Measurements from ENCODE around the gene C1RL.

C1RL gene, protein sequence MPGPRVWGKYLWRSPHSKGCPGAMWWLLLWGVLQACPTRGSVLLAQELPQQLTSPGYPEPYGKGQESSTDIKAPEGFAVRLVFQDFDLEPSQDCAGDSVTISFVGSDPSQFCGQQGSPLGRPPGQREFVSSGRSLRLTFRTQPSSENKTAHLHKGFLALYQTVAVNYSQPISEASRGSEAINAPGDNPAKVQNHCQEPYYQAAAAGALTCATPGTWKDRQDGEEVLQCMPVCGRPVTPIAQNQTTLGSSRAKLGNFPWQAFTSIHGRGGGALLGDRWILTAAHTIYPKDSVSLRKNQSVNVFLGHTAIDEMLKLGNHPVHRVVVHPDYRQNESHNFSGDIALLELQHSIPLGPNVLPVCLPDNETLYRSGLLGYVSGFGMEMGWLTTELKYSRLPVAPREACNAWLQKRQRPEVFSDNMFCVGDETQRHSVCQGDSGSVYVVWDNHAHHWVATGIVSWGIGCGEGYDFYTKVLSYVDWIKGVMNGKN

DNA sequence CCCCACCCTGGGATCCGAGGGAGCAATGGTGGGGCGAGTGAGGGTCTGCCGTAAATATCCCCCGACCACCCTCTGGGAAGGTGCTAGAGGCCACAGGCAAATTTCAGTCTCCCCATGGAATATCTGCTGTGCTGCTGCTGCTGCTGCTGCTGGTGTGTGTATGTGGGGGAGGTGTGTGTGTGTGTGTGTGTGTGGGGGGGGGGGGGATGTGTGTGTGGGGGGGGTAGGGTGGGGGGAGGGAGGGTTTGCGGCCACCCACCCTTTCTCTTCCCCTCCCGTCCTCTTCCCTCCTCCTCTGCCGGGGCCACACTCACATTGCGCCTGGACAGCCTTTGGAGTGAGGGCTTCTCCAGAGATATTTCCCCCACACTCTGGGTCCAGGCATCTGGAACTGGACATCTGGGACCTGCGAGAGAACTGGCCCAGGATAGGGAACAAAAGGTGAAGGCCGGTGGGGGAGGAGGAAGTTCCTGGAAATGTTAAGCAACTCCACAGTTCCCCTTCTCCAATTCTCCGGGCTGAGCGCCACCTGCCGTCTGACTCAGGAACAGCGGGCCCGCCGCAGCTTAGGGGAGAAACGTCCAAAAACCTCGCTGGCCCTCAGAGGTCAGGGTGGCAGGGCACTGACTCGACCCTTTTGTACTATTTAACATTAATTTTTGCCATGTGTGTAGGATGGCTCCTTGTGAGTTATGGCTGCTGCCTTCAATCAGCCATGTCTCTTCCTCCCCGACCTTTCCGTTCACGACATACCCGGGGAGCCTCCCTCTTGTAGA is at the start of gene C1RL:
Gene C1RL, minus strand, starts transcription at position 419 of the 776 bp plus-strand sequence. Its CDS starts 34 bp downstream, at position 385.
- DNase-seq (ENCODE audit: low read depth): no peak
- H3K4me3 ChIP-seq (ENCODE audit: low read depth, low read length): peak within 1 kb of the TSS; percentile 80
- TF ChIP-seq, protein P1, sequence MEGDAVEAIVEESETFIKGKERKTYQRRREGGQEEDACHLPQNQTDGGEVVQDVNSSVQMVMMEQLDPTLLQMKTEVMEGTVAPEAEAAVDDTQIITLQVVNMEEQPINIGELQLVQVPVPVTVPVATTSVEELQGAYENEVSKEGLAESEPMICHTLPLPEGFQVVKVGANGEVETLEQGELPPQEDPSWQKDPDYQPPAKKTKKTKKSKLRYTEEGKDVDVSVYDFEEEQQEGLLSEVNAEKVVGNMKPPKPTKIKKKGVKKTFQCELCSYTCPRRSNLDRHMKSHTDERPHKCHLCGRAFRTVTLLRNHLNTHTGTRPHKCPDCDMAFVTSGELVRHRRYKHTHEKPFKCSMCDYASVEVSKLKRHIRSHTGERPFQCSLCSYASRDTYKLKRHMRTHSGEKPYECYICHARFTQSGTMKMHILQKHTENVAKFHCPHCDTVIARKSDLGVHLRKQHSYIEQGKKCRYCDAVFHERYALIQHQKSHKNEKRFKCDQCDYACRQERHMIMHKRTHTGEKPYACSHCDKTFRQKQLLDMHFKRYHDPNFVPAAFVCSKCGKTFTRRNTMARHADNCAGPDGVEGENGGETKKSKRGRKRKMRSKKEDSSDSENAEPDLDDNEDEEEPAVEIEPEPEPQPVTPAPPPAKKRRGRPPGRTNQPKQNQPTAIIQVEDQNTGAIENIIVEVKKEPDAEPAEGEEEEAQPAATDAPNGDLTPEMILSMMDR (IDR thresholded peaks at IDR 0.05; ENCODE audit: low read depth, low read length, missing control alignments): peak; percentile 97

DNA sequence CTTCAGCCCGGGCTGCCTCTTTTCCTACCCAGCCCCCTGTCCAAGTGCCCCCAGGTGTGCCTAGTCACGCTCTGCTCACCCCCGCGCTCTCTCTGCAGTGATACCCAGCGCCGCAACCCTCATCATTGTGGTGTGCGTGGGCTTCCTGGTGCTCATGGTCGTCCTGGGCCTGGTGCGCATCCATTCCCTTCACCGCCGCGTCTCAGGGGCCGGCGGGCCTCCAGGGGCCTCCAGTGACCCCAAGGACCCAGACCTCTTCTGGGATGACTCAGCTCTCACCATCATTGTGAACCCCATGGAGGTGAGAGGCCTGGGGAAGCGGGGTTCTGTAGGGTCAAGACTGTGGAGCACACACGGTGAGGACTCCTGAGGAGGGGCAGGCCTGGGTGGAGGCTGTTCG is 48.4 kb upstream of the C1RL start:
- TF ChIP-seq, protein P1 (IDR thresholded peaks at IDR 0.05; ENCODE audit: low read depth, low read length, missing control alignments): no peak
- no peak overlapping the region for H3K4me3 ChIP-seq (ENCODE audit: low read depth, low read length)
- no peak for DNase-seq (ENCODE audit: low read depth)

DNA sequence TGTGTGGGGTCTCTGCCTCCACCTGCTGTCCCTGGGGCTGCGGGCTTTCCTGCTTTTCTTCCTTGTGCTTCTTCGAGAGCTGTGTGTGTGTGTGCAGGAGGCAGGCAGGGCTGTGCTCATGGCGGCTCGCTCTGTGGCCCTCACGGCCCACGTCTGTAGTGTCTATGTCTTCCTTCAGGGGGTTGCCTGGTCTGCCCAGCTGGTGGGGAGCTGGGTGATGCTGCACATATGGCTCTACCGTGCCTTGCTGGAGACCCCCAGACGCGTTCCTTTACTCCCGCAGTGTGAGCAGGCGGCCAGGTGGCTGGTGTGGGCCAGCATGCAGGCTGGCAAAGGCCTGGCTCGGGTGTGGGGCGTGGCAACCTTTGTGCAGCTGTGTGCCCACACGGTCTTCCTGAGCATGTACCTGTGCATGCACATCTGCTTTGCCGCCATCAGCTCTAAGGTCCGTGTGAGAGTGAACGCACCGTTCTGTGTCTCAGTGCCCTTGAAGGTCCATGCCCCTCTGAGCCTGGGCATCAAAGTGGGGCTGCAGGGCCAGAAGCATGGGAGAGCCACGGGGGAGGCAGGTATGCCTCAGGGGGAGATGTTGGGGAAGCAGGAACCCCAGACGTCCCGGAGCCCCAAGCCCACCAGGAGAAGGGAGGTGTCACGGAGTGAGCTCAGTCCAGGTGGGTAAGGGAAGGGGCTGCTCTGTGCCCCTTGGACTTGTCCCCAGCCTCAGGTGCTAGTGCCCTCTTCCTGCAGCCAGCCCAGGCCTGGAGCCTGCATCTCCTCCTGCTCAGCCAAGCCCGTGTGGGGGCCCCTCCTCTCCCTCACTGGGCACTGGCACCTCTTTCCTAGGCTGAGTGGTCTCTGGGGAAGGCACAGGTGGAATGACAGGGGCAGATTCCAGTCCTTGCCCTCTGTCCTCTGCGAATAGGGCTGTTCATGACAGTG is 47.5 kb upstream of the C1RL start:
- TF ChIP-seq, protein P1 (IDR thresholded peaks at IDR 0.05; ENCODE audit: low read depth, low read length, missing control alignments): no peak
- no peak overlapping the region for H3K4me3 ChIP-seq (ENCODE audit: low read depth, low read length)
- no peak for DNase-seq (ENCODE audit: low read depth)

DNA sequence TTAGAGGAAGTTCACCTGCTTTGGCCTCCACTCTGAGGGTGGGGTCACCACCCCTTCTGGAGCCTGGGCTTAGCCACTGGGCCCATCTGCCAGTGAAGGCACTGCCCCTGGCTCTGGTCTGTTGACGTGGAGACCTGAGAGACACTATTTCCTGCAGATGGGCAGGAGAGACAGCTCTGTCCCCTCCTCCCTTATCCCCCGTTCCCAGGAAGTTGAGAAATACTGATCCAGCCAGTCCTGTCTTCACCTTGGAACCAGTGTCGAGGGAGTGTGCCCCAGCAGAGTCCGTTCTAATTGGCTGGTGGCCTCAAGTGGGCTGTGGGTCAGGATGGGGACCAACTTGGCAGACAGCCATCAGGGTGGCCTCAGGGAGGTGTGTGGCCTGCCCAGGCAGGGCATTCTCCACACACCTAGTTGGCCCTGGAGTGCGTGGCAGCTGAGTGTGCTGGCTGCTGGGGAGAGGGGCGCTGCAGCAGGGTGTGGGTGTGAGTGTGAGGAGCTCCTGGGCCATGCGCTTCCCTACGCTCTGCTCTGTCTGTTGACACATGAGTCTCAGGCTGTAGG is 46.5 kb upstream of the C1RL start:
- TF ChIP-seq, protein P1 (IDR thresholded peaks at IDR 0.05; ENCODE audit: low read depth, low read length, missing control alignments): no peak
- DNase-seq (ENCODE audit: low read depth): no peak
- no peak overlapping the region for H3K4me3 ChIP-seq (ENCODE audit: low read depth, low read length)

DNA sequence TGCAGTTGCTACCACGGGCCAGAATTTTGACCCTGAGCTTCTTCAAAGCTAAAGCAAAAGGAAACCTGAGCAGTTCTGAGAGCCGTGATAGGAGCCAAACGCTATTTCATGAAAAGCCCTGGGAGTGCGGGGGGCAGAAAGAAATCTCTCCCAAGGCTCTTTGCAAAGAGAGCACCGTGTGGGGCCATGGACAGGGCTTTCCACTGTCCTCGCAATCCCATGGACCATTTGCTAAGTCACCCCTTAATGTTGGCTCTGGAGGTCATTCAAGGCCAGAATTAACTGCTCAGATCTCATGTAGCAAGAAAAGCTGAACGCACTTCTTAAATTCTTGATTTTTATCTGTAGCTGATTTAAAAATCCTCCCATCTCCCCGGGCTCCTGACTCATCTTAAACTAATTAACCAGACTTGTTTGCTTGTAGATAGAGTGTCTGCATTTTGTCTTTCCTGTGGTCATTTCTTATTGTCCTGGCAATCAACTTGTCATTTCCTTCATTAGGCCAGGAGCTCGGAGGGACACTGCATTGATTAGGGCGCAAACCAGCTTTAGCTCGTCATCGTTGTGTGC is 46.0 kb upstream of the C1RL start:
- no peak overlapping the region for H3K4me3 ChIP-seq (ENCODE audit: low read depth, low read length)
- TF ChIP-seq, protein P1 (IDR thresholded peaks at IDR 0.05; ENCODE audit: low read depth, low read length, missing control alignments): no peak
- DNase-seq (ENCODE audit: low read depth): no peak

DNA sequence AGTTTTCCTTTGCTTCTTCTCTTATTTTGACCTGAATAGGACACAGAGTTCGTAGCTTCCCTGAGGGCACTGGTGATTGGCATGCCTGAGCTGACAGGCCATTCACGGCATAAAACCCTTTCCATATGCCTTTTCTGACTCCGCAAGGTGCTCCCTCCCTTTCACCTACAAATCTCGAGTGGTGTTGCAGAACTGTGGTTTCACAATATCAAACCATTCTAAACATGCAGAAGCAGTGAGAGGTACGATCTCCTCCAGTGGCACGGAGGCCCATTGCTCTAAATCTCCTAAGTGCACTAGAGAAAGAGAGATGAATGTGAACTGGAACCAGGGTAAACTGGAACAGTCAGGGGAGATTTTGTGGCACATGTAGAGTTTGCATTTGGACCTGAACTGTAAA is 45.0 kb upstream of the C1RL start:
- H3K4me3 ChIP-seq (ENCODE audit: low read depth, low read length): no peak overlapping the region
- TF ChIP-seq, protein P1 (IDR thresholded peaks at IDR 0.05; ENCODE audit: low read depth, low read length, missing control alignments): no peak
- no peak for DNase-seq (ENCODE audit: low read depth)

Measured in GM12864 (cell line).